Measurements from ENCODE around the gene ZFHX3.

DNA sequence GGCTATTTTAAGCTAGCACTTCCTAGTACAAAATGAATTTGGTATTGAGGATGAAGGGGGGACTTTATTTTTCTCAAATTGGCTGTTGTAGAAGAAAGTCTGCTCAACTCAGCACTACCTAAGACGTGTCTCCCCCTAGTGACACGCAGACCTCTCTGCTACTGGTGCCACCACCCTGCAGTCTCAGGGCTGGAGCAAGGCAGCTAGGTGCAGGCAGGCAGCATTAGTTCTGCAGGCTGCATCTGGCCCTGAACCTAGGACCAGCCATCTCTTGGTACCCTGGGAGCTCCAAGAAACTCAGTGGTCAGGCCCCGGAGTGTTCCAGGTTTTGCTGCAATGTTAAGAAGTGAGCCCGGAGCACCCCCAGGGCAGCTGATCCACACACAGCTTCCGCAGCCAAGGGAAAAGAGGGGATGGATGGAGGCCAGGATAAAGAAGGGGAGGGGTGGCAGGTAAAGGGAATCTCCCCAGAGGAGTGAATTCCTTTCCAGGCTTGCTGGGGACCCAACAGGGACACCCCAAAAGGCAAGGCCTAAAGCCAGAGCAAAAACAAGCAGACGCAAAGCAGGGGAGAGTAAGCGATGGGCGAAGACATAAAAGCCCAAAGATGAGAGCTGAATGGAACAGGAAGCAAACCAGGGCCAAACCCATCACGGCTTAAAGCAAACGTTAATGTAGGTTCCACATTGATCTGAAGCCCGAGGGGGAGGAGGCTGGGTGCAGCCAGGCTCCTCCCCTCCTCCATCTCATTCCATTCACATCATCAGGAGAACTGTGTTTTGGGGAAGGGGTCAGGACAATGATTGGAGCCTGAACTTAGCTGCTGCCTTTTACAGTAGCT lies 200.5 kb downstream of the ZFHX3 start:
- TF ChIP-seq SP1 (IDR thresholded peaks at IDR 0.05) (no peak), BHLHE40 (IDR thresholded peaks at IDR 0.05; ENCODE audit: borderline replicate concordance) (no peak), ELF4 (IDR thresholded peaks at IDR 0.05) (no peak), FOXM1 (IDR thresholded peaks at IDR 0.05; ENCODE audit: borderline replicate concordance) (no peak), LEF1 (IDR thresholded peaks at IDR 0.05; ENCODE audit: borderline replicate concordance) (no peak), TARDBP (IDR thresholded peaks at IDR 0.05) (no peak), SUZ12 (IDR thresholded peaks at IDR 0.05) (no peak), ZNF384 (IDR thresholded peaks at IDR 0.05) (no peak), L3MBTL2 (conservative IDR thresholded peaks at IDR 0.05) (no peak), HDGF (IDR thresholded peaks at IDR 0.05; ENCODE audit: borderline replicate concordance) (no peak), NFRKB (IDR thresholded peaks at IDR 0.05) (no peak), PKNOX1 (IDR thresholded peaks at IDR 0.05) (no peak)
